Parathyroid adenoma (tissue), 2 donors: Measurements from ENCODE around the gene IGF1R.

Source experiments
- H2AFZ ChIP-seq: fragments of 300-600 bp; sonication (generic); one replicate; pipeline ENCODE4 v1.7.0; 2017; ENCODE audit warnings: antibody characterized with exemption, mild to moderate bottlenecking
- H3K27ac ChIP-seq: fragments of 300-600 bp; sonication (generic); one replicate; pipeline ENCODE4 v1.7.0; 2017
- H3K27me3 ChIP-seq: fragments of 300-600 bp; sonication (generic); one replicate; pipeline ENCODE4 v1.7.0; 2017; ENCODE audit warnings: low read length; ENCODE audit not compliant: control insufficient read depth, insufficient read depth
- H3K36me3 ChIP-seq: fragments of 300-600 bp; sonication (generic); one replicate; pipeline ENCODE4 v1.7.0; 2017; ENCODE audit warnings: low read length; ENCODE audit not compliant: control insufficient read depth, insufficient read depth
- H3K4me1 ChIP-seq: fragments of 300-600 bp; sonication (generic); one replicate; pipeline ENCODE4 v1.7.0; 2017; ENCODE audit warnings: control low read depth
- H3K4me2 ChIP-seq: fragments of 300-600 bp; sonication (generic); one replicate; pipeline ENCODE4 v1.7.0; 2017; ENCODE audit warnings: low read length
- H3K4me3 ChIP-seq: fragments of 300-600 bp; sonication (generic); one replicate; pipeline ENCODE4 v1.7.0; 2017; ENCODE audit warnings: low read depth, low read length
- H3K79me2 ChIP-seq: fragments of 300-600 bp; sonication (generic); one replicate; pipeline ENCODE4 v1.7.0; 2017; ENCODE audit warnings: control low read depth
- H3K9ac ChIP-seq: fragments of 300-600 bp; sonication (generic); one replicate; pipeline ENCODE4 v1.7.0; 2017; ENCODE audit warnings: mild to moderate bottlenecking
- H3K9me3 ChIP-seq: fragments of 300-600 bp; sonication (generic); one replicate; pipeline ENCODE4 v1.7.0; 2017; ENCODE audit warnings: low read length; ENCODE audit not compliant: control insufficient read depth
- CTCF ChIP-seq: fragments of 300-600 bp; sonication (generic); IDR thresholded peaks from one replicate; pipeline ENCODE4 v1.7.0; 2017; ENCODE audit warnings: antibody characterized with exemption, mild to moderate bottlenecking
- donor health status: primary hyperparathyroidism.

Gene IGF1R

GRCh38 chr15:98735895-98736617 is 87.7 kb downstream of the IGF1R start:
- Histone ChIP-seq H3K79me2 (peaks cover 11% of the 10 kb centered on the region), H3K4me2 (no peak overlapping the region), H3K9me3 (no peaks in the 10 kb centered on the region), H2AFZ (no peak overlapping the region), H3K36me3 (no peaks in the 10 kb centered on the region), H3K27ac (no peak overlapping the region), H3K4me3 (no peak overlapping the region), H3K9ac (no peak overlapping the region), H3K27me3 (no peaks in the 10 kb centered on the region), H3K4me1 (no peaks in the 10 kb centered on the region)
- TF ChIP-seq CTCF: no peak

GRCh38 chr15:98737159-98737558 is 88.8 kb downstream of the IGF1R start:
- Histone ChIP-seq H3K27me3 (no peaks in the 10 kb centered on the region), H3K36me3 (no peaks in the 10 kb centered on the region), H3K9me3 (no peaks in the 10 kb centered on the region), H3K4me3 (no peak overlapping the region), H3K4me1 (no peaks in the 10 kb centered on the region), H3K79me2 (peaks cover 6% of the 10 kb centered on the region), H3K27ac (no peak overlapping the region), H3K9ac (no peak overlapping the region), H2AFZ (no peak overlapping the region), H3K4me2 (no peak overlapping the region)
- no peak for TF ChIP-seq CTCF

- TF ChIP-seq CTCF: no peak
- H3K4me3 ChIP-seq: no peak overlapping the region
These were observed 89.4 kb downstream of the IGF1R start for GRCh38 chr15:98737721-98738120.

GRCh38 chr15:98738689-98739401 is 90.5 kb downstream of the IGF1R start:
- Histone ChIP-seq H3K27ac (no peak overlapping the region), H3K4me3 (no peak overlapping the region)
- TF ChIP-seq CTCF: no peak

More at GRCh38 chr15:98737721-98738120, 89.4 kb downstream of the IGF1R start:
- H3K27me3 ChIP-seq: no peaks in the 10 kb centered on the region
- no peaks in the 10 kb centered on the region for H3K4me1 ChIP-seq
- no peaks in the 10 kb centered on the region for H3K9me3 ChIP-seq
- H3K4me2 ChIP-seq: no peak overlapping the region
- H2AFZ ChIP-seq: no peak overlapping the region
- no peak overlapping the region for H3K9ac ChIP-seq
- peaks cover 4% of the 10 kb centered on the region for H3K79me2 ChIP-seq
- H3K36me3 ChIP-seq: no peaks in the 10 kb centered on the region
- no peak overlapping the region for H3K27ac ChIP-seq

More at GRCh38 chr15:98738689-98739401, 90.5 kb downstream of the IGF1R start:
- H3K9me3 ChIP-seq: no peaks in the 10 kb centered on the region
- peaks cover 4% of the 10 kb centered on the region for H3K79me2 ChIP-seq
- H3K4me2 ChIP-seq: no peak overlapping the region
- no peak overlapping the region for H3K9ac ChIP-seq
- H3K4me1 ChIP-seq: no peaks in the 10 kb centered on the region
- no peak overlapping the region for H2AFZ ChIP-seq
- no peaks in the 10 kb centered on the region for H3K27me3 ChIP-seq
- no peaks in the 10 kb centered on the region for H3K36me3 ChIP-seq
